ENCODE data around the gene SASH1.

- TF ChIP-seq POLR2A (IDR thresholded peaks at IDR 0.05) (no peak), POLR2AphosphoS5 (IDR thresholded peaks at IDR 0.05) (no peak)
Observed at GRCh38 chr6:148430897-148431296, 88.3 kb downstream of the SASH1 start.
